Liver (tissue), 3 donors: ENCODE measurements around the gene KRT222.

Experiments used
- CTCF ChIP-seq: fragments of 150-350 bp; IDR thresholded peaks from 2 replicates; pipeline ENCODE4 v1.5.1; 2017; ENCODE audit warnings: improper control_type of control experiment, low read depth, low read length; ENCODE audit not compliant: missing input control
- FOXA1 ChIP-seq: IDR thresholded peaks from 2 replicates; pipeline ENCODE4 v1.6.1; 2016; ENCODE audit warnings: antibody characterized with exemption
- HNF4A ChIP-seq, 2 donors: conservative IDR thresholded peaks; 2 replicates each; pipeline ENCODE4 v1.6.1; 2016; ENCODE audit warnings: antibody characterized with exemption in 2 of 2, mild to moderate bottlenecking in 2 of 2
- MAX ChIP-seq: IDR thresholded peaks from 2 replicates; pipeline ENCODE4 v1.6.1; 2016; ENCODE audit warnings: antibody characterized with exemption
- RAD21 ChIP-seq, 2 donors: IDR thresholded peaks; 2 replicates each; pipeline ENCODE4 v1.6.1; 2016; ENCODE audit warnings: antibody characterized with exemption in 2 of 2, mild to moderate bottlenecking in 2 of 2
- SP1 ChIP-seq: IDR thresholded peaks from 2 replicates; pipeline ENCODE4 v1.6.1; 2018; ENCODE audit warnings: antibody characterized with exemption, mild to moderate bottlenecking
- TAF1 ChIP-seq: conservative IDR thresholded peaks from 2 replicates; pipeline ENCODE4 v1.6.1; 2016; ENCODE audit warnings: antibody characterized with exemption, mild to moderate bottlenecking
- YY1 ChIP-seq: IDR thresholded peaks from 2 replicates; pipeline ENCODE4 v1.6.1; 2016; ENCODE audit warnings: antibody characterized with exemption, mild to moderate bottlenecking
- ZBTB33 ChIP-seq: IDR thresholded peaks from 2 replicates; pipeline ENCODE4 v1.6.1; 2016; ENCODE audit warnings: antibody characterized with exemption
- donor health status: healthy.
- donor health status: healthy.

- TF ChIP-seq CTCF (no peak), TAF1 (no peak), ZBTB33 (no peak), SP1 (no peak), RAD21 (IDR thresholded peaks at IDR 0.05) (no peak), HNF4A (conservative IDR thresholded peaks at IDR 0.05) (no peak), FOXA1 (no peak), YY1 (no peak), MAX (no peak)
Observed at GRCh38 chr17:40616592-40616991, 48.4 kb downstream of the KRT222 start.
